HG03354 (cell line): ENCODE data around the gene WFS1.

Experiments
- ATAC-seq: cut with Tn5 transposase; IDR thresholded peaks from one replicate; pipeline ENCODE4 v1.9.1; 2021; ENCODE audit warnings: mild to moderate bottlenecking; ENCODE audit not compliant: unreplicated experiment, poor library complexity, severe bottlenecking

The WFS1 gene

DNA sequence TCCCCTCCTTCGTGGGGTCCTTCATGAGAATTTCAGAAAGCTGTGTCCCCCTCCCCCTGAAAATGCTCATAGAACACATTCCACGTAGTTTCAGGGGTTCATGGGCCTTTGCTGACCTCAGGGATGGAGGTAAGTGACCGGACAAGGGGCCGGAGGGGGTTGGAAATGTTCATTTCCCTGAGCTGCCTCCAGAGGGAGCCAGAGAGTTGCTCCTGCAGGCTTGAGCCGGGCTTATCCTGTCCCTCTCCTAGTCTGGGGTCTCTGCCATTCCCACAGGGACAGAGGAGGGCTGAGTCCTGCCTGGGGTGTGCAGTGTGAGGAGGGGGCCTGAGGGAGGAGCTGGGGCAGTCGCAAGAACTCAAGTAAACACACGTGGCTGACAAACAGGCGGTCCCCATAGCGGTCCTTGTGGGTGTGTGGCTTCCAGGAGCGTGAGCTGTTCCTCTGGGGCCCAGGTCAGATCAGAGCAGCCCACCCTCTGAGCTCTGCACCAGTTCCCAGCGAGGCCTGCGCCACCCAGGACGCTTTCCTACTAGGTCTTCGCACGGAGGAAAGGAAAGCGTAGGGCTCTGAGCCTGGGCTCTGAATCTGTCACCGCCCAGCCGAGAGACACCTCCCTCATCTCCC lies 62.5 kb downstream of the WFS1 start:
- no peak for ATAC-seq

DNA sequence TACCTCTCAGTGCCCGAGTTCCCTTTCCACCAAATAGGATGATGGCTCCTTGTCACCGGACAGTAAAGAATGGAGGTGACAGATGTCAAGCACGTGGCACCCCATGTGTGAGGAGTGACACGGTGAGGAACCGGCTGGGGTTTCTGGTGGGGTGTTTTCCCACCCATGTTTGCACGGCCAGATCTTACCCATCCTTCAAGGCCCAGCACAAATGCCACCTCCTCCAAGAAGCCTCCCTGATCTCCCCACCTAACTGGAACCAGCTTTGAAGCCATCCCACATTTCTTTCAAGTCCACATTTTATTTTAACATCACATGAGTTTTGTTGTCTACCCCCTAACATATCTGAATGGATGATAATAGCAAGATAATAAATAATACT lies 63.0 kb downstream of the WFS1 start:
- ATAC-seq: no peak

DNA sequence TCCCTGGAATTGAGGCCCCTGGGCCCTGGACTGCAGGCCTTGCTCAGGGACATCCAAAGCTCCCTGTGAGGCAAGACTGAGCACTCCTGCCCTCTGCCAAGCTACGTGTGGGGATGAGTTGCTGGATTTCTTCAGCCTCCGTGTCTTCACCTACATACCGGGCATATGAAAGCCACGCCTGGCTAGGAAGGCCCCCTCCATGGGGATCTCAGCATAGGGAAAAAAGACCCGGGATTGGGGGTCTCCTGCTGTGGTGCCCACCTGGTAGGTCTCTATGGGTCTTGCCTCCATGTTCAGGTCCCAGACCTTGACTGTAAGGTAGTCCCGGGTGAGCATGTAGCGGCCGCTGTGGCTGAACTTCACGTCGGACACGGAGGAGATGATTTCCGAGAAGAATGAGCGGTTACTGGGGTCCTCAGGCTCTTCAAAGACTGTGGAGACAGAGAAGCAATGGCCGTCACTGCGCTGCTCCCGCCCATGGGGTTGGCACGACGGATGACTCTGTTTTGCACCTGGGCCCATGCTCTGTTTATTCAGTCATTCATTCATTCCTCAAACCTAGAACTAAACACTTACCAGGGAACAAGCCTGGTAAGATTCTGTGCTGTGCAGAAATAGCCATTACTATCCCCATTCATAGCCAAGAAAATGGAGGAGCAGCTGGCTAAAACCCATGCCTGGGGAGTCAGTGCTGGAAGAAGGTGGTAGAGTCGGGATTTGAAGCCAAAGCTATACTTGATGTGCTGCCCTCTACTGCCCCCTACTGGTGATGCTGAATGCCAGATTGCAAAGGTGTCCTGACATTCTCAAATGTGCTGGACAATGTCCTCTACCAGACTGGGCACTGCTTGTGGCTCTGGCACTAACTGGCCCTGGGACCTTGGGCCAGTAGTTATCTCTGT lies 63.9 kb downstream of the WFS1 start:
- ATAC-seq: no peak

DNA sequence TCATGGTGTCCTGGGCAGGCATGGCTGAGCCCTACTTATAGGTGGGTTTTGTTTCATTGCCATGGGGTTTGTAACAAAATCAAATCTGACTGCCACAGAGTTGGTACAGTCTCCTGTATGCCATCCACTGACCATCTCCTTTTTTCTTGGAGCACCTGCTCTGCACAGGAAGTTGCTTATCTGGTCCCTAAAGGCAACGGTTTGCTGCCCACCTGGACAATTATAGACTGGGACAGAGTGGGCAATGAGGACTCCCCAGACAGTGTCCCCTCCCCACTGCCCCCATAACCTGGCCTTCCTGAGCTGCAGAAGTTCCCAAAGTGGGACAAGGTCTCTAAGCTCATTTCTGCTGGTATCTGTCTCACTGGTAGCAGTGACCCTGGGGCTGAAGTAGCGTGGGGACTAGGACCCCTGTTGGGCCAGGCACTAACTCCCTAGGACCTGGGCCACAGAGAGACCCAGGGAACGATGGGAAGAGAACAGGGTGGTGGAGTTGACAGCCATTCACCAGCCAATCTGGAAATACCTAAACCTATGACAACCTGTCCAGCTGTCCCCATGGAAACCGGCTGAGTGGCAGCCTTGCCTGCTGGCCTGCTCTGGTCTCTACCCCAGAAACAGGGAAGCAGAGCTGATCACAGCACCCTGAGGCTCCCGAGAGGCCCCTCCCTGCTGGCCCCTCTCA lies 64.7 kb downstream of the WFS1 start:
- ATAC-seq: no peak

DNA sequence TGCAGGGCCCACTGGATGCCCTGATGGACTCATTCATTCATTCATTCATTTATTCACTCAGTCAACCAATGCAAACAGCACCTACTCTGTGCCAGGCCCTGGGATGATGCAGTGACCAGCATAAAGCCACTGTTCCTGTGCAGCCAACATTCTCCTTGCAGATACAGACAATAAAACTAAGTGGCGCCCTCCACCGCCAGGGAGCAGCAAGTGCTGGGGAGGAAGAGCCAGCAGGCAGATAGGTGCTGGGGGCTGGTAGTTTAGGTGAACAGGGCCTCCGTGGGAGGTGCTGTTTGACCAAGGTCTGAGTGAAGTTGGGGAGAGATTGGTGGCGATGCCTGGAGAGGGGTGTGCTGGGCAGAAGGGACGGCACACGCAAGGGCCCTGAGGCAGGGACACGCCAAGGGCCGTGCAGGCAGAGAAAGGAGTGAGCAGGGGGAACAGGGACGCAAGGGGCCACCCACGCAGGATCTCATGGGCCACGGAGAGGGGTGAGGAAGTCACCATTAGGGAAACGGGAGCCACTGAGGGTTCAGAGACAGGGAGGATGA lies 65.5 kb downstream of the WFS1 start:
- ATAC-seq: no peak

DNA sequence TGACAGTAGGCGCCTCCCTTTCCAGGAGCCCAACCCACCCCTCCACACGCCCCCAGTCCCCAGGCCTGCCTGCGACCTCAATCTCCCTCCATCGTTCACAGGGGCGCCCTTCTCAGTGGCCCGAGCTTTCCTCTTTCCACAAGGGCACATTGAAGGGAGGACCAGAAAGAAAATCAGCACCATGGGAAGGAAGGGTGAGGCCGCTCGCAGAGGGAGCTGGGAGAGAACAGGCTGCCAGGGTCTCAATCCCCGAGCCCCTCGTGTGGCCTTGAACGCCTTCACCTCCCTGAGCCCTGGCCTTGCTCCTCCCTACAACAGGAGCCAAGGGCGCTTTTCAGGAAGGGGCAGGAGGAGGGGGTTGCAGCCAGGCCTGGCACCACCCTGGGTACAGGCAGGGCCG lies 66.5 kb downstream of the WFS1 start:
- no peak for ATAC-seq

DNA sequence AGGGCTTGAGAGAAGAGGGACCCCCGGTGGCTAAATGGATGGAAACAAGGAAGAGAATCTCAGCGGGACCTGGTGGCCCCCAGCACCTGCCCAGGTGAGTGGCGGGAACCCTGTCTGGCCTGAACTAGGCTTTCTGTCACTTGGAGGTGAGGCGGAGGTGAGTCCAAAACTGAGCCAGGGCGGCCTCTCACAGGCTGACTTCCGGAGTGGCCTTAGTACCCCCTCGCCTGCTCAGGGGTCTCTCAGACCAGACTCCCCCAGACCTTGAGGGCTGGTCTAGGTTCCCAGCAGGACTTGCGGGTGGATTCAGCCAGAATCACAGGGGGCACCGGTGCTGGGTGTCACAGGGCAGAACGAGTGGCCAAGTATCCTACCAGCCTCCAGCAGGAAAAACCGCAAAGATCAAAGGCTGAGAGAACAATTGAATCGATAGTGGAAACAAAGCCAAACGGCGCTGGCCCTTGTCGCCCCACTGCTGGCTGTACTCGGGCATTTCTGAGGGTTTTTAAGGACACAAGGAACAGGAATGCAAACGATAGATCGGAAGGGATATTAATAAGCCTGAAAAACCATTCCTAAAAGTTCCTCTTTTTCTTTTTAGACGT lies 67.8 kb downstream of the WFS1 start:
- ATAC-seq: no peak

DNA sequence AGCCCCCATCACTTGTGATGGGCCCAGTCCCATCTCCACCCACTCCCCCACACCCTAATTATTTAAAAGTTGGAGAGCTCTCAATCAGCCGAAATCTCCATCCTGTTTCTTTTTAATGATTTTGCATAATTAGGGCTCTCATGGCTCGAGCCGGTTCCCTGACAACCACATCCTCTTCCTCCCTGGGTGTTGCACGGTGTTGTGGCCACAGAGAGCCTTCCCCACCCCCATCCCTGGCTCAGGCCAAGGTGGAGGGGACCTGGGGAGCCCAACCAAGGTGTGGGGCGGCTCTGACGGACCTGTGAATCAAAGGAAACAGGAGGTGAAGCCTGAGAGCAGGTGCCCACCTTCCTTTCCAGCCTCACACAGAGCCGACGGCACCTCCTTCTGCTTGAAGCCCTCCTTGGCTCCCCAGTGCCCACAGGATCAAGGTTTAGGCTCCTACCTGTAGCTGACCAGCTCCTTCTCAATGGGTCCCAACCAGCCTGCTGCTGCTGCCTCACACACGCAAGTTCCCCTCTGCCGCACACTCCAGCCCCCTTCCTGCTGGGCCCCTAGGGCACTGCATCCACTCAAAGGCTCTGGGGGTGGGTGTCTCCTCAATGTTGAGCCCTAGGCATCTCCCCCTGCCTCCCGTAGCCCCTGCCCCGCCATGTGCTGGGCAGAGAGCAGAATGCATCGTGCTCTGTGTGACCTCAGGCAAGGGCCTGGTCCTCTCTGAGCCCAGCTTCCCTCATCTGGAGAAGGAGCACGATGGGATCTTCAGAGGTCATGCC lies 68.7 kb downstream of the WFS1 start:
- ATAC-seq: peak; percentile 65

DNA sequence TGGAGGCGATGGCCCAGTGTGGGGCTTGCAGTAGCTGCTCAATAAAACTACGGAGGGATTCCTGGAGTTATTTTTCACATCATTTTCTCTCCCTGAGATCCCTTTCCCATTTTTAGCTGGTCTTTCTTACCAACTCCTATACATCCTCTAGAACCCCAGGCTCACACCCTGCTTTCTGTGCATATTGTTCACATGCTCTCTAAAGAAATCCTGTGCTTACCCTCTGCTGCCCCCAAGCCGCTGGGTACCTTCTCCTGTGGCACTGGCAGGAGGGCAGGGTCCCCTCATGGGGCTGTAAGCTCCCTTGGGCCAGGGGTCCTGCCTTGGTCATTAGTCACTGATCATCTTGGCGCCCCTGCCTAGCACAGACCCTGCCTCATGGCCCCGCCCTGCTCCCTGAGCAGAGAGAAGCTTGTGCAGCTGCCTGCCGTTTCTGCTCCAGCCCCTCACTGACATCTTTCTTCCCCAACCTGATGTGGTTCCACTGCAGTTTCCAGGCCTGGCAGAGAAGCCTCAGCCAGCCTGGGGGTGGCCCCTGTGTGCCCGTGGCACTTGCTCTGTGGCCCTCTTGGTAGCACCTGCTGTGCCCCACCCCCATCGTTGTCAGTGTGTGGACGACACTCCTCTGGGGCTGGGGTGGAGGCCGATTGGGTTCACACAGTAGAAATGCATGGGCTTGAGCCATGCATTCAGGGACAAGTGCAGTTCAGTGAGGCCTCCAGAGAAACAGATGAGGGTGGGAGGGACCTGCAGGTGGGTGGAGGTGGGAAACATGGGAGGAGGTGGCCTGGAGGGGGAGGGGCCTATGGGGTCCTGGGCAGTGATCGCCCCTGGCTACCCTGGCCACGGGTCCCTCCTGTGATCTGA lies 69.5 kb downstream of the WFS1 start:
- no peak for ATAC-seq

DNA sequence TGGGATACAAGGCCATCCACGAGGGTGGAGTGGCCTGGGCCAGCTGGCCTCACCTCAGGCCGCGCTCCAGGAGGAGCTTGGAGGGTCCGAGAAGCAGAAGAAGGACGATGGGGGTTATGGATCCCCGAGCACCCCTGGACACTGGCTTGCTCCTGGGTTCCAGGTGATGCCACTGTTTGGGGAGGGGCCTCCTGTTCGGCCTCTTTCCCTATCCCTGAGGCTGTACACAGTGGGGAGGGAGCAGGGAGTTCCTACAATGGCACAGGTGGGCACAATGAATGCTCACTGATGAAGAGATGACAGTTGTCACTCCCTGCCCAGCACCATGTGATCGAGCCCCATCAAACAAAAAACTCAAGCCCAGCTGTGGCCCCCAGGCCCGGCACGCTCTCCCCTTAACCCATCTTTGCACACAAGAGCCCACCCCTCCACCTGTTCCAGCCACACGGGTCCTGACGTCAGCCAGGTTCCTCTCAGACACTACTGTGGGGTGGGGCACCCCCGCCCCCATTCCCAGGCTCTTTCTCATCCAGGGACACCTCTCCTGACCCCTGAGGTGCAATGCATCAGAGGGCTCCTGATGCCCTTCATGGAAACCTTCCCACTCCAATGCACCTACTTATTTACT lies 70.3 kb downstream of the WFS1 start:
- no peak for ATAC-seq

DNA sequence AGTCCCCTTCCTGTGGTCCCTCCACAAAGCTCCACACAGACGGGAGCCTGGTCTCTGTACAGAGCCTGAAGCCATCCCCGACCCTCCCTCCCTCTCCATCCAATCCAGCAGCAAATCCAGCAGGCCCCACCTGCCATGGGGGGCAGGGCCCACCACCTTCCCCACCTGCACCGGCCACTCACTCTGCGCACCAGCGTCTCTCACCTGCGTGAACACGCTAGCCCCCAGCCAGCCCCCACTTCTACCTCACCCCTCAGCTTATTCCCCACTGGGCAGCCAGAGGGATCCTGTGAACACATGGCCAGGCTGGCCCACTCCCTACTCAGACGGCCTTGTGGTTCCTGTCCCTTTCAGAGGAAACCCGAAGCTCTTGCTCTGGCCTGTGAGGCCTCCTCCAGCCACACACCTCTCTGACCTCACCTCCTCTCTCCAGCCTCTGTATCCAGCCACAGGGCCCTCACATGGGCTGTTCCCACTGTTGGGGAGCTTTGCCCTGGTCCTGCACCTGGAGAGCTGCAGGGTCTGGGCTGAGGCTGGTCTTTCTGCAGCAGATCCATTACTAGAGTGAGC lies 70.9 kb downstream of the WFS1 start:
- ATAC-seq: no peak

DNA sequence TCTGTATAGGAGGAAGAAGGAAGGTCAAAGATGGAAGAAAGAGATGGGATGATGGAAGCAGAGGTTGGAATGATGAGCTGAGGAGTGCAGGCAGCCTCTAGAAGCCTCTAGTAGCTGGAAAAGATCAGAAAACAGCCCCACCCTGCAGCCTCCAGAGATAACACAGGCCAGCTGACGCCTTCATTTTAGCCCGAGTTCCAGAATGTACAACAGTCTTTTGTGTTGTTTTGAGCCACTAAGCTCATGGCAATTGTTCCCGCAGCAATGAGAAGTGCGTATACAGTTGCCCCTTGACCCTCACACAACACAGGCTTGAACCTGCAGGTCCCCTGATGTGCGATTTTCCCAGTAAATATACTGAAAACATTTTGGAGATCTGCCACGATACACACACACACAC lies 72.0 kb downstream of the WFS1 start:
- no peak for ATAC-seq

DNA sequence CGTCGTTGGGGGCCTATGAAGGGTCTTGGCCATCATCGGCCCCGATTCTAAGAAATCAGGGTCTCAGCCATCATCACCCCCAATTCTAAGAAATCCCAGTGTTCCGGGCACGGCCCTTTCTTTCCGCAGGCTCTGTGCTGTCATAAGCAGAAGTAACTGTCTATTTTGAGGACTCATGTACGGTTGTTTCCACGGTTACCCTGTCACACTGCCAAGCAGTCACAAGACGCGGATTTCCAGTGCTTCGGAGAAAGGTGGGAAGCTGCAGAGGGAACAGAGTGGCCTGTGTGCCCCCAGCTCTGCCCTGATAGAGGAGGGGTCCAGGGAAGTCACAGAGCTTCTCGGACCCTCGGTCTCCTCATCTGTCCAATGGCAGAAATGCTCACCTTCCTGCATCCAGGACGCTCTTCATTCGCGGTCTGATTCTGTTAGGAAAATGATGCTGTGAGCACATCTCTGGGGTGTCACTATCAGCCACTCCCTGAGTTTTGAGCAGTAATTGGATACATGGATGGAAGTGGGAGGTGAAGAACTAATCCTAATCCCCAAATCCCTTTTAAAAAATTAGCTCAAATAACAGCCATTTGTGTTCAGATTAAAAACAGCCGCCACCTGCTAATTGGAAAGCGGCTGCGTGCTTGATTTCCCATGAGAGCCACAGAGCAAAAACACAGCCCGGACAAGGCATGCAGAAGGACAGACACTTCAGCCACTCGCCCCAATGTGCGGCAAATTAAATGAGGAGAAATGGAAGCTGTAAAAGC lies 73.1 kb downstream of the WFS1 start:
- no peak for ATAC-seq

DNA sequence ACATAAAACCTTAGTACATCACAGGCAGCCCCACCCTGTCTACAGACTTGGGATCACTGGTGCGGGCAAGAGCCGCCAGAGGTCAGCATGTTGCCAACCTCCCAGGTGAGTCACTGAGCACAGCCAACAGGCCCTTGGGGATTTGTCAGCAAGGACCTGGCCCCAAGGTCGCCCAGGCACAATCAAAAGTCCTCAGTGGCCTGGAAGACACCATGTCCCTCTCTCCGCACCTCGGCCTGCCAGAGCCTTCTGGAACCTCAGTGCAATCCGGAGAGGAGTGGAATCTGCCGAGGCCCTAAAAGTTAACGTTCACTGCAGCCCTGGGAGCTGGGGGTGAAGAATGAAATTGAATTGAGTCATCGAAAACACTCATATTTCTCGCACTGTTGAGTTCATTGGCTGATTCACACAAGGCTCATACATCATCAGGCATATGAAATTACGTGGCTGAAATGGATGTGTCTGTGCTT lies 74.3 kb downstream of the WFS1 start:
- ATAC-seq: no peak

DNA sequence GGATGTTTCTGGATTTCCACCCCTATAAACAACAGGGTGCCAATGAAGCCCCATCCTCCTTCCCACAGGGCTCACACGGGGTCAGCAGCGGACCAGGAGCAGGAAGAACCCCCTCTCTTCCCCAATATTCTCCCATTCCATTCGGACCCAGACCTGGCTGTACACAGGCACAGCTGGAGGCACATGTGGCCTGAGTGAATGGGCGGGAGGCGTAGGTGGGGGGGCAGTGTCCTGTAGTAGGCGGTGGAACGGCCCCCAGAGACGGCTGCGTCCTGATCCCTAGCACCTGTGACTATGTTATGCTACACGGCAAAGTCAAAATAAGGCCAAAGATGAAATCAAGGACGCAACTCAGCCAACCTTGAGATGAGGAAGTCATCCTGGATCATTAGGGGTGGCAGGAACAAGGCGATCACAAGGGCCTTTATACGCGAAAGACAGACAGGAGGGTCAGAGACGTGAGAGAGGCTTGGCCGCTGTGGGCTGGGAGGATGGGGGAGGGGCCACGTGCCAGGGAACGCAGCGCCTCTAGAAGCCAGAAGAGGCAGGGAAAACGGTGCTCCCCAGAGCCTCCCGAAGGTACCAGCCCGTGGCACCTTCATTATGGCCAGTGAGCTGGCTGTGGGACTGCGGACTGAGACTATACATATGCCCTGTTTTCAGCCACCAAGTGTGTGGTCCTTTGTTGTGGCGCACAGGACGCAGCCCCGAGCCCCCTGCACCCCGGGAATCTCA lies 75.6 kb downstream of the WFS1 start:
- no peak for ATAC-seq

DNA sequence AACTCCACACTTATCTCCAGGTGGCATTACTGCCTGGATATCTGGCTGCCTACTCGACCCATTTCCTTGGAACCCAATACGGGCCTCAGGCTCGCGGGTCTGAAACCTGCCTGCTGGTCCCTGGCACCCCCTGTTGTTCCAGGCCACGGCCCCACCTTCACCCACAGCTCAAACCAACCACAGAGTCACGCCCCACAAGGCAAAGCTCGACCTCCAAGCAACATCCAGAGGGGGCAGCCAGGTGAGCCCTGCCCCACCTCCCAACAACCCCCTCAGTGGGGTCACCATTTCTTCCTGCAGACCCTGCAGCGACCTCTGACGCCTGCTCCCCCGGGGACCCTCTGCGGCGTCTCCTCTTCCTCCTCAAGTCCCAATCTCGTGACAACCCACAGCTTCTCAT lies 76.2 kb downstream of the WFS1 start:
- ATAC-seq: no peak
